Adipocyte (in vitro differentiated cells): ENCODE measurements around the gene UTF1.
"Not testable (repeated sequence)": the region's sequence is repeated elsewhere in the genome, so short reads cannot be mapped to it uniquely, and the experiment has no call there.

Source experiments
- DNase-seq: peaks from one replicate; pipeline ENCODE4 v3.0.0-alpha.2; 2015; ENCODE audit warnings: low read depth
- H3K27me3 ChIP-seq: replicated peaks from 2 replicates; pipeline ENCODE4 v1.7.0; 2013; ENCODE audit warnings: mild to moderate bottlenecking, low read length, moderate library complexity; ENCODE audit not compliant: control insufficient read depth, insufficient read depth
- H3K36me3 ChIP-seq: 2 replicates; pipeline ENCODE4 v1.7.0; 2013; ENCODE audit warnings: low read length, mild to moderate bottlenecking, moderate library complexity; ENCODE audit not compliant: control insufficient read depth, insufficient read depth, severe bottlenecking
- H3K4me1 ChIP-seq: 2 replicates; pipeline ENCODE4 v1.7.0; 2013; ENCODE audit warnings: mild to moderate bottlenecking, low read length, moderate library complexity; ENCODE audit not compliant: control insufficient read depth, insufficient read depth
- H3K4me3 ChIP-seq: 2 replicates; pipeline ENCODE4 v1.7.0; 2013; ENCODE audit warnings: mild to moderate bottlenecking, low read length, moderate library complexity
- H3K9ac ChIP-seq: 2 replicates; pipeline ENCODE4 v1.7.0; 2013; ENCODE audit warnings: mild to moderate bottlenecking, low read length, moderate library complexity
- H3K9me3 ChIP-seq: 2 replicates; pipeline ENCODE4 v1.7.0; 2013; ENCODE audit warnings: mild to moderate bottlenecking, low read length, moderate library complexity; ENCODE audit not compliant: control insufficient read depth

Gene UTF1

GRCh38 chr10:133234796-133235195 is 4.8 kb downstream of the UTF1 start:
- not testable (repeated sequence) for H3K9me3 ChIP-seq, H3K9ac ChIP-seq, H3K4me1 ChIP-seq, H3K36me3 ChIP-seq, DNase-seq, H3K4me3 ChIP-seq
- peaks cover 29% of the 10 kb centered on the region for H3K27me3 ChIP-seq

- no peak overlapping the region for H3K4me3 ChIP-seq
Observed at GRCh38 chr10:133235265-133235855, 5.3 kb downstream of the UTF1 start.

GRCh38 chr10:133235932-133236331 is 5.9 kb downstream of the UTF1 start:
- Histone ChIP-seq H3K9me3 (no peaks in the 10 kb centered on the region), H3K36me3 (no peaks in the 10 kb centered on the region), H3K4me1 (no peaks in the 10 kb centered on the region), H3K4me3 (no peak overlapping the region), H3K27me3 (peaks cover 29% of the 10 kb centered on the region), H3K9ac (no peak overlapping the region)
- DNase-seq: no peak

More at GRCh38 chr10:133235265-133235855, 5.3 kb downstream of the UTF1 start:
- no peaks in the 10 kb centered on the region for H3K9me3 ChIP-seq
- H3K27me3 ChIP-seq: peaks cover 29% of the 10 kb centered on the region
- H3K36me3 ChIP-seq: no peaks in the 10 kb centered on the region
- no peak overlapping the region for H3K9ac ChIP-seq
- DNase-seq: peak; percentile 17
- no peaks in the 10 kb centered on the region for H3K4me1 ChIP-seq

GRCh38 chr10:133236401-133237240 is 6.6 kb downstream of the UTF1 start:
- H3K4me3 ChIP-seq: no peak overlapping the region
- no peak overlapping the region for H3K9ac ChIP-seq
- H3K9me3 ChIP-seq: no peaks in the 10 kb centered on the region
- no peaks in the 10 kb centered on the region for H3K4me1 ChIP-seq
- no peaks in the 10 kb centered on the region for H3K36me3 ChIP-seq
- peaks cover 29% of the 10 kb centered on the region for H3K27me3 ChIP-seq
- peak; percentile 33 for DNase-seq

GRCh38 chr10:133237241-133237587 is 7.2 kb downstream of the UTF1 start:
- Histone ChIP-seq H3K9me3 (no peaks in the 10 kb centered on the region), H3K9ac (no peak overlapping the region), H3K4me3 (no peak overlapping the region), H3K4me1 (no peaks in the 10 kb centered on the region), H3K36me3 (no peaks in the 10 kb centered on the region), H3K27me3 (peaks cover 29% of the 10 kb centered on the region)
- peak; percentile 22 for DNase-seq

- Histone ChIP-seq H3K4me3 (no peak within 1 kb of the TSS), H3K9me3 (no peaks in the 10 kb centered on the region), H3K27me3 (peaks cover 28% of the 10 kb centered on the region), H3K4me1 (no peaks in the 10 kb centered on the region), H3K36me3 (no peaks in the 10 kb centered on the region), H3K9ac (no peak within 1 kb of the TSS)
- no peak for DNase-seq
Observed at GRCh38 chr10:133237588-133238465, 7.8 kb downstream of the UTF1 start, which contains the start of gene VENTX. TSS of gene VENTX (plus strand) at chr10:133237855. CDS start at chr10:133237915, 60 bp downstream.

GRCh38 chr10:133238466-133238804 is 8.4 kb downstream of the UTF1 start:
- peaks cover 33% of the 10 kb centered on the region for H3K27me3 ChIP-seq
- H3K9me3 ChIP-seq: no peaks in the 10 kb centered on the region
- H3K36me3 ChIP-seq: no peaks in the 10 kb centered on the region
- no peak overlapping the region for H3K4me3 ChIP-seq
- no peak overlapping the region for H3K9ac ChIP-seq
- no peaks in the 10 kb centered on the region for H3K4me1 ChIP-seq
- DNase-seq: no peak

- H3K9me3 ChIP-seq: no peaks in the 10 kb centered on the region
- no peak overlapping the region for H3K4me3 ChIP-seq
- no peaks in the 10 kb centered on the region for H3K4me1 ChIP-seq
- DNase-seq: no peak
- H3K27me3 ChIP-seq: peaks cover 39% of the 10 kb centered on the region
- no peaks in the 10 kb centered on the region for H3K36me3 ChIP-seq
- H3K9ac ChIP-seq: no peak overlapping the region
Observed at GRCh38 chr10:133239990-133240389, 10.0 kb downstream of the UTF1 start.

- no peaks in the 10 kb centered on the region for H3K36me3 ChIP-seq
- H3K9me3 ChIP-seq: no peaks in the 10 kb centered on the region
- H3K9ac ChIP-seq: no peak overlapping the region
- H3K4me1 ChIP-seq: peaks cover 3% of the 10 kb centered on the region
- H3K27me3 ChIP-seq: peaks cover 41% of the 10 kb centered on the region
- no peak overlapping the region for H3K4me3 ChIP-seq
- no peak for DNase-seq
Observed at GRCh38 chr10:133241501-133242205, 11.6 kb downstream of the UTF1 start.

- Histone ChIP-seq H3K27me3 (peaks cover 48% of the 10 kb centered on the region), H3K4me1 (peaks cover 3% of the 10 kb centered on the region), H3K4me3 (no peak overlapping the region), H3K9ac (no peak overlapping the region), H3K36me3 (no peaks in the 10 kb centered on the region), H3K9me3 (no peaks in the 10 kb centered on the region)
- no peak for DNase-seq
Observed at GRCh38 chr10:133242611-133243356, 12.8 kb downstream of the UTF1 start.
